ENCODE measurements around the gene DCC. TPM values are rescaled to one million over a fixed set of nuclear protein-coding genes. Genes with fewer than 3 reads are reported as not detected.

The DCC gene
- total and polyA plus RNA-seq, 2 donors (not counting 1 experiment from before 2014, with no cell fraction given) = not detected

- no peaks in the 10 kb centered on the region for H3K4me1 ChIP-seq (ENCODE audit: control insufficient read depth in 2 of 2, insufficient read depth in 2 of 2, low read length in 2 of 2)
- H3K9ac ChIP-seq (ENCODE audit: low read length) = no peak overlapping the region
- CTCF ChIA-PET = no interaction called here
- no peak overlapping the region for H3K27ac ChIP-seq (ENCODE audit: low read length in 2 of 2)
- TF ChIP-seq, protein P1, sequence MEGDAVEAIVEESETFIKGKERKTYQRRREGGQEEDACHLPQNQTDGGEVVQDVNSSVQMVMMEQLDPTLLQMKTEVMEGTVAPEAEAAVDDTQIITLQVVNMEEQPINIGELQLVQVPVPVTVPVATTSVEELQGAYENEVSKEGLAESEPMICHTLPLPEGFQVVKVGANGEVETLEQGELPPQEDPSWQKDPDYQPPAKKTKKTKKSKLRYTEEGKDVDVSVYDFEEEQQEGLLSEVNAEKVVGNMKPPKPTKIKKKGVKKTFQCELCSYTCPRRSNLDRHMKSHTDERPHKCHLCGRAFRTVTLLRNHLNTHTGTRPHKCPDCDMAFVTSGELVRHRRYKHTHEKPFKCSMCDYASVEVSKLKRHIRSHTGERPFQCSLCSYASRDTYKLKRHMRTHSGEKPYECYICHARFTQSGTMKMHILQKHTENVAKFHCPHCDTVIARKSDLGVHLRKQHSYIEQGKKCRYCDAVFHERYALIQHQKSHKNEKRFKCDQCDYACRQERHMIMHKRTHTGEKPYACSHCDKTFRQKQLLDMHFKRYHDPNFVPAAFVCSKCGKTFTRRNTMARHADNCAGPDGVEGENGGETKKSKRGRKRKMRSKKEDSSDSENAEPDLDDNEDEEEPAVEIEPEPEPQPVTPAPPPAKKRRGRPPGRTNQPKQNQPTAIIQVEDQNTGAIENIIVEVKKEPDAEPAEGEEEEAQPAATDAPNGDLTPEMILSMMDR (IDR thresholded peaks at IDR 0.05) = no peak
- TF ChIP-seq EZH2 (IDR thresholded peaks at IDR 0.05; ENCODE audit: borderline replicate concordance, insufficient read depth, low read depth, low read length, poor library complexity, severe bottlenecking) = no peak
- no peaks in the 10 kb centered on the region for H3K36me3 ChIP-seq (replicated peaks in 1 of 2; ENCODE audit: control extremely low read depth in 1 of 2, control insufficient read depth in 1 of 2, extremely low read depth in 1 of 2, insufficient read depth in 2 of 2, low read length in 1 of 2)
- no peaks in the 10 kb centered on the region for H3K79me2 ChIP-seq (ENCODE audit: control insufficient read depth, insufficient read depth, low read length)
- no CpG with 5 or more reads among the region's 4 CpGs for WGBS (ENCODE audit: insufficient coverage)
- H3K27me3 ChIP-seq (replicated peaks in 1 of 4; ENCODE audit: control extremely low read depth in 1 of 4, control insufficient read depth in 3 of 4, insufficient read depth in 4 of 4, low read length in 3 of 4) = no peaks in the 10 kb centered on the region
- H3K9me3 ChIP-seq (ENCODE audit: control extremely low read depth in 1 of 3, control insufficient read depth in 2 of 3, insufficient read depth in 1 of 3, low read length in 2 of 3) = peaks cover 0 to 8% (median 1%) of the 10 kb centered on the region in 3 donors
- Mint-ChIP-seq H3K9me3 (ENCODE audit: insufficient read depth) (no peaks in the 10 kb centered on the region), H3K27ac (no peak overlapping the region), H3K27me3 (no peaks in the 10 kb centered on the region), H3K4me3 (no peak overlapping the region), H3K4me1 (no peaks in the 10 kb centered on the region)
- no peak for DNase-seq
- H3K4me2 ChIP-seq (replicated peaks; ENCODE audit: low read depth, low read length, poor library complexity, severe bottlenecking) = no peak overlapping the region
- no peak for ATAC-seq (ENCODE audit: low read depth)
- POLR2A ChIA-PET = no interaction called here
- no peak overlapping the region for H3K4me3 ChIP-seq (ENCODE audit: control extremely low read depth in 1 of 5, extremely low read depth in 1 of 5, insufficient read depth in 1 of 5, low read depth in 2 of 5, low read length in 4 of 5)
- intact Hi-C loops (cut with micrococcal nuclease) = no loop called here
- no peaks in the 10 kb centered on the region for H4K20me1 ChIP-seq (ENCODE audit: control insufficient read depth, insufficient read depth, low read length, poor library complexity, severe bottlenecking)
- H2AFZ ChIP-seq (ENCODE audit: insufficient read depth, low read depth, low read length, poor library complexity, severe bottlenecking) = no peak overlapping the region
Measured at GRCh38 chr18:52829876-52830405, 489.9 kb downstream of the DCC start.

- intact Hi-C loops (cut with micrococcal nuclease) = no loop called here
Measured at GRCh38 chr18:52844323-52844722, 504.3 kb downstream of the DCC start.

More at GRCh38 chr18:52844323-52844722, 504.3 kb downstream of the DCC start:
- Histone ChIP-seq H3K27me3 (replicated peaks in 1 of 4; ENCODE audit: control extremely low read depth in 1 of 4, control insufficient read depth in 3 of 4, insufficient read depth in 4 of 4, low read length in 3 of 4) (no peaks in the 10 kb centered on the region), H4K20me1 (ENCODE audit: control insufficient read depth, insufficient read depth, low read length, poor library complexity, severe bottlenecking) (no peaks in the 10 kb centered on the region), H3K79me2 (ENCODE audit: control insufficient read depth, insufficient read depth, low read length) (no peaks in the 10 kb centered on the region), H3K4me3 (ENCODE audit: control extremely low read depth in 1 of 5, extremely low read depth in 1 of 5, insufficient read depth in 1 of 5, low read depth in 2 of 5, low read length in 4 of 5) (no peak overlapping the region), H3K27ac (ENCODE audit: low read length in 2 of 2) (no peak overlapping the region), H3K9me3 (ENCODE audit: control extremely low read depth in 1 of 3, control insufficient read depth in 2 of 3, insufficient read depth in 1 of 3, low read length in 2 of 3) (no peaks in the 10 kb centered on the region), H3K36me3 (replicated peaks in 1 of 2; ENCODE audit: control extremely low read depth in 1 of 2, control insufficient read depth in 1 of 2, extremely low read depth in 1 of 2, insufficient read depth in 2 of 2, low read length in 1 of 2) (no peaks in the 10 kb centered on the region), H3K4me2 (replicated peaks; ENCODE audit: low read depth, low read length, poor library complexity, severe bottlenecking) (no peak overlapping the region), H2AFZ (ENCODE audit: insufficient read depth, low read depth, low read length, poor library complexity, severe bottlenecking) (no peak overlapping the region), H3K4me1 (ENCODE audit: control insufficient read depth in 2 of 2, insufficient read depth in 2 of 2, low read length in 2 of 2) (no peaks in the 10 kb centered on the region), H3K9ac (ENCODE audit: low read length) (no peak overlapping the region)
- DNase-seq (no peak), ATAC-seq (ENCODE audit: low read depth) (no peak)
- ChIA-PET CTCF (no interaction called here), POLR2A (no interaction called here)
- Mint-ChIP-seq H3K4me1 (no peaks in the 10 kb centered on the region), H3K4me3 (no peak overlapping the region), H3K27ac (no peak overlapping the region), H3K27me3 (no peaks in the 10 kb centered on the region), H3K9me3 (ENCODE audit: insufficient read depth) (no peaks in the 10 kb centered on the region)
- no peak for TF ChIP-seq EZH2 (IDR thresholded peaks at IDR 0.05; ENCODE audit: borderline replicate concordance, insufficient read depth, low read depth, low read length, poor library complexity, severe bottlenecking)
- TF ChIP-seq, protein P1 (IDR thresholded peaks at IDR 0.05) = no peak

Measured in B cell (primary cell).